GM21528 (cell line): ENCODE results near the gene IFT80.

Experiments
- ATAC-seq: cut with Tn5 transposase; IDR thresholded peaks from one replicate; pipeline ENCODE4 v1.9.1; 2021; ENCODE audit warnings: mild to moderate bottlenecking, moderate library complexity; ENCODE audit not compliant: unreplicated experiment, low FRiP score

The IFT80 gene

DNA sequence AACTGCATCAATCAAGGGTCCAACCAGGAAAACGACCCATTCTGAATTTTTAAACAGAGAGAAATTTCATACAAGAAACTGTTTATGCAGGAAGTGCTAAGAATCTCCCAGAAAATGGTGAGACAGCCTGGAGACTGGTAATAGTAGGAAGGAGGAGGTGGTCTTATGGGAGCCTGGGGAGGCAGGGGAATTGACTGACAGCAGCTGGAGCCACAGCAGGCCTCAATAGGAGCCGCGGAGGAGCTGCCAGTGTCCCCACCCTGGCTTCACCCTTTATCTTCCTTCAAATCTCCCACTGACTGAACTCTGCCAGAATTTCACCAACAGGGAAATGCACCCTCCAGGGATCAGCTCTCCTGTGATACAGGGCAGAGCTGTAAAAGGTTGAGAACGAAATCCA, 181.3 kb downstream of the IFT80 start:
- ATAC-seq = no peak

DNA sequence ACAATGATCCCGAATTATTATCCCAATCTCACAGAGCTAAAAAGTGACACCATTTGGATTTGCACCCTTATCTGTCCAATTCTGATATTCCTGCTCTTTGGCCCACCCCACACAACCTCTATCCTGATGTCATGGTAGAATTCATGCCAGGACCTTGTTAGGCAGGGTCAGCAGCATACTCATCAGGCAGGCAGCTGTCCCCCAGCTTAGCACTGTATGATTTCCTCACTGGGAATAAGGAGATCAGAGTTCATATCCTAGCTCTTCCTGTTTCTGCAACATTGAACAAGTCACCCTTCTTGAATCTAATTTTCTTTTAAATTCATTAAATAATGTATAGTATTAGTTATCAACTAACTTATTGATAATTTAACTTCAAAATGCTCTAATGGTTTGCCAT, 185.8 kb downstream of the IFT80 start:
- ATAC-seq = no peak

- ATAC-seq = no peak
Observed at GRCh38 chr3:160210799-160211221, 188.2 kb downstream of the IFT80 start.

GRCh38 chr3:160210341-160210740, 188.7 kb downstream of the IFT80 start:
- no peak for ATAC-seq
